Large intestine (tissue), 3 donors: ENCODE results near the gene LMBR1L. TPM values are rescaled to one million over a fixed set of nuclear protein-coding genes. Genes with fewer than 3 reads are reported as not detected.
"Not testable (repeated sequence)": the region's sequence is repeated elsewhere in the genome, so short reads cannot be mapped to it uniquely, and the experiment has no call there.

Experiments used
- DNase-seq, 2 donors: peaks; one replicate each; pipeline versions ENCODE4 v3.0.0 to v3.0.0-alpha.2; 2013
- H3K27ac ChIP-seq: one replicate; pipeline ENCODE4 v1.5.1; 2013; ENCODE audit warnings: low read length
- H3K27me3 ChIP-seq: 2 replicates; pipeline ENCODE4 v1.6.1; 2013; ENCODE audit warnings: low read length; ENCODE audit not compliant: control insufficient read depth, insufficient read depth
- H3K36me3 ChIP-seq: 2 replicates; pipeline ENCODE4 v1.6.1; 2013; ENCODE audit warnings: low read length; ENCODE audit not compliant: control insufficient read depth, insufficient read depth
- H3K4me1 ChIP-seq: one replicate; pipeline ENCODE4 v1.6.1; 2013; ENCODE audit warnings: low read length; ENCODE audit not compliant: control insufficient read depth, insufficient read depth
- H3K4me3 ChIP-seq: one replicate; pipeline ENCODE4 v1.5.1; 2013; ENCODE audit warnings: low read length
- H3K9me3 ChIP-seq: one replicate; pipeline ENCODE4 v1.6.1; 2013; ENCODE audit warnings: mild to moderate bottlenecking, low read depth, low read length, moderate library complexity; ENCODE audit not compliant: control insufficient read depth
- WGBS: methylation state at CpG from one replicate; pipeline ENCODE4 v1.1.5; 2013; ENCODE audit warnings: low lambda C conversion rate; ENCODE audit not compliant: insufficient coverage; 5-methylcytosine and 5-hydroxymethylcytosine counted together
- polyA plus RNA-seq: library from polyadenylated mRNA; unstranded; fragments of 120-200 nt; gene quantifications from one replicate; pipeline ENCODE4 v1.2.1, GENCODE V29; 2013

The LMBR1L gene
- polyA plus RNA-seq, 1 donor, result 111 TPM

- H3K27ac ChIP-seq, H3K9me3 ChIP-seq, H3K4me1 ChIP-seq, H3K27me3 ChIP-seq, H3K4me3 ChIP-seq, DNase-seq, H3K36me3 ChIP-seq: not testable (repeated sequence)
- WGBS, result no CpG with 5 or more reads among the region's 3 CpGs
Measured at GRCh38 chr12:49136997-49137396, 26.4 kb upstream of the LMBR1L start.

- WGBS, result no CpG with 5 or more reads among the region's 10 CpGs
- Histone ChIP-seq H3K4me3 (no peak overlapping the region), H3K4me1 (peaks cover 12% of the 10 kb centered on the region), H3K9me3 (no peaks in the 10 kb centered on the region), H3K27ac (no peak overlapping the region), H3K27me3 (no peaks in the 10 kb centered on the region), H3K36me3 (peaks cover 12% of the 10 kb centered on the region)
- DNase-seq, result no peak
Measured at GRCh38 chr12:49133590-49133989, 22.9 kb upstream of the LMBR1L start.

- Histone ChIP-seq H3K27me3 (no peaks in the 10 kb centered on the region), H3K9me3 (no peaks in the 10 kb centered on the region), H3K27ac (no peak overlapping the region), H3K4me1 (peaks cover 12% of the 10 kb centered on the region), H3K36me3 (peaks cover 12% of the 10 kb centered on the region), H3K4me3 (no peak overlapping the region)
- WGBS, result no CpG with 5 or more reads among the region's 5 CpGs
- DNase-seq, result no peak
Measured at GRCh38 chr12:49133014-49133413, 22.4 kb upstream of the LMBR1L start.

GRCh38 chr12:49131894-49132461 lies 21.3 kb upstream of the LMBR1L start:
- Histone ChIP-seq H3K36me3 (peaks cover 20% of the 10 kb centered on the region), H3K27ac (peak overlapping the region; percentile 55), H3K4me3 (peak overlapping the region; percentile 44), H3K27me3 (no peaks in the 10 kb centered on the region), H3K9me3 (no peaks in the 10 kb centered on the region), H3K4me1 (peaks cover 12% of the 10 kb centered on the region)
- peak; percentile 7 to 45 for DNase-seq
- 19% methylated on average over 5 of the region's 9 CpGs for WGBS

GRCh38 chr12:49131051-49131893 lies 20.6 kb upstream of the LMBR1L start, which contains the start of gene TUBA1B:
Gene TUBA1B (minus strand): TSS chr12:49131395. CDS start chr12:49131300, 95 bp downstream.
- H3K4me1 ChIP-seq, result peaks cover 12% of the 10 kb centered on the region
- DNase-seq, result peak; percentile 87 to 94
- H3K36me3 ChIP-seq, result peaks cover 20% of the 10 kb centered on the region
- peak within 1 kb of the TSS; percentile 99 for H3K27ac ChIP-seq
- peak within 1 kb of the TSS; percentile 94 for H3K4me3 ChIP-seq
- no peaks in the 10 kb centered on the region for H3K27me3 ChIP-seq
- no peaks in the 10 kb centered on the region for H3K9me3 ChIP-seq
- 0% methylated on average over 2 of the region's 79 CpGs for WGBS

- H3K9me3 ChIP-seq, result no peaks in the 10 kb centered on the region
- peak overlapping the region; percentile 99 for H3K27ac ChIP-seq
- no CpG with 5 or more reads among the region's 66 CpGs for WGBS
Measured at GRCh38 chr12:49130151-49131050, 19.8 kb upstream of the LMBR1L start.

GRCh38 chr12:49129332-49130150 lies 18.9 kb upstream of the LMBR1L start:
- Histone ChIP-seq H3K4me3 (peak overlapping the region; percentile 94), H3K36me3 (peaks cover 20% of the 10 kb centered on the region), H3K4me1 (peaks cover 12% of the 10 kb centered on the region), H3K27ac (peak overlapping the region; percentile 99), H3K27me3 (no peaks in the 10 kb centered on the region), H3K9me3 (no peaks in the 10 kb centered on the region)
- 67% methylated on average over 5 of the region's 18 CpGs for WGBS
- DNase-seq, result no peak

More at GRCh38 chr12:49130151-49131050, 19.8 kb upstream of the LMBR1L start:
- Histone ChIP-seq H3K27me3 (no peaks in the 10 kb centered on the region), H3K36me3 (peaks cover 20% of the 10 kb centered on the region), H3K4me3 (peak overlapping the region; percentile 94), H3K4me1 (peaks cover 12% of the 10 kb centered on the region)
- peak; percentile 94 to 96 for DNase-seq

- H3K27me3 ChIP-seq, DNase-seq, H3K27ac ChIP-seq, H3K9me3 ChIP-seq, H3K4me3 ChIP-seq: not testable (repeated sequence)
- peaks cover 20% of the 10 kb centered on the region for H3K36me3 ChIP-seq
- H3K4me1 ChIP-seq, result peaks cover 12% of the 10 kb centered on the region
- no CpG with 5 or more reads among the region's 8 CpGs for WGBS
Measured at GRCh38 chr12:49127971-49128370, 17.3 kb upstream of the LMBR1L start.

GRCh38 chr12:49126852-49127763 lies 16.5 kb upstream of the LMBR1L start:
- Histone ChIP-seq H3K27me3 (no peaks in the 10 kb centered on the region), H3K4me1 (peaks cover 10% of the 10 kb centered on the region), H3K9me3 (no peaks in the 10 kb centered on the region), H3K27ac (no peak overlapping the region), H3K36me3 (peaks cover 20% of the 10 kb centered on the region), H3K4me3 (no peak overlapping the region)
- DNase-seq, result no peak
- 93% methylated on average over 3 of the region's 4 CpGs for WGBS
